Measurements from ENCODE around the gene ATF2.

- TF ChIP-seq CTCF (IDR thresholded peaks at IDR 0.05) (no peak), EP300 (IDR thresholded peaks at IDR 0.05) (no peak)
Observed at GRCh38 chr2:175188761-175189160, 20.8 kb upstream of the ATF2 start.

Data from upper lobe of left lung (tissue), 4 donors.